BJ (cell line): ENCODE data around the gene BGN. TPM values are rescaled to one million over a fixed set of nuclear protein-coding genes. Genes with fewer than 3 reads are reported as not detected.
A peak's percentile ranks its signal among the peaks of the same experiment; 100 is the strongest.

Source experiments
- CTCF ChIA-PET: fragments of 350-600 bp; formaldehyde crosslinking; extraction: SDS; loops from one replicate; lab custom pipeline; 2021; ENCODE audit warnings: antibody characterized with exemption, inconsistent platforms; lab: Yijun Ruan, JAX
- POLR2A ChIA-PET: fragments of 300-600 bp; sonication (Branson Sonifier 250); formaldehyde crosslinking; extraction: SDS; loops from one replicate; lab custom pipeline; 2021; ENCODE audit warnings: antibody characterized with exemption; lab: Charles Lee
- DNase-seq: peaks from one replicate; pipeline ENCODE4 v3.0.0-alpha.2; 2011; ENCODE audit warnings: low read depth
- H3K27me3 ChIP-seq: 2 replicates; pipeline ENCODE4 v1.6.0; 2011; ENCODE audit warnings: low read length; ENCODE audit not compliant: control insufficient read depth, insufficient read depth
- H3K36me3 ChIP-seq: 2 replicates; pipeline ENCODE4 v1.5.1; 2011; ENCODE audit warnings: low read length; ENCODE audit not compliant: control insufficient read depth, insufficient read depth
- H3K4me3 ChIP-seq: 2 replicates; pipeline ENCODE4 v1.5.1; 2011; ENCODE audit warnings: low read depth, mild to moderate bottlenecking, control low read depth, low read length
- CTCF ChIP-seq: IDR thresholded peaks from 2 replicates; pipeline ENCODE4 v1.5.1; 2011; ENCODE audit warnings: low read depth, mild to moderate bottlenecking, control low read depth, inconsistent platforms, low read length, moderate library complexity; ENCODE audit not compliant: insufficient read depth
- polyA plus RNA-seq: library from polyadenylated mRNA; depleted of rRNA; stranded (reverse); fragments of >200 nt; gene quantifications from 2 replicates; pipeline ENCODE4 v1.2.3, GENCODE V29; 2011

The BGN gene
- polyA plus RNA-seq, 1 experiment: 487 TPM

- DNase-seq: no peak
- Histone ChIP-seq H3K4me3 (no peak overlapping the region), H3K36me3 (peaks cover 5% of the 10 kb centered on the region), H3K27me3 (no peaks in the 10 kb centered on the region)
- POLR2A ChIA-PET: no interaction called here
- TF ChIP-seq CTCF: peak; percentile 70
- CTCF ChIA-PET: interaction anchor here (0.7 to 3.0 kb wide), 13 partner anchors 9 to 128 kb away, joined by 3 to 19 read pairs (median 4); partner anchors contain the start of genes HAUS7 and ZNF275
Measured at GRCh38 chrX:153460826-153461225, 34.0 kb upstream of the BGN start.

GRCh38 chrX:153462291-153462690 is 32.5 kb upstream of the BGN start:
- ChIA-PET CTCF (interaction anchor here (1.4 to 3.0 kb wide), 2 partner anchors 9 to 10 kb away, joined by 5 to 9 read pairs; partner anchors contain the start of gene HAUS7), POLR2A (no interaction called here)
- TF ChIP-seq CTCF: no peak
- no peak for DNase-seq
- Histone ChIP-seq H3K36me3 (peaks cover 3% of the 10 kb centered on the region), H3K27me3 (no peaks in the 10 kb centered on the region), H3K4me3 (no peak overlapping the region)

GRCh38 chrX:153463031-153463430 is 31.7 kb upstream of the BGN start:
- TF ChIP-seq CTCF: no peak
- no peak overlapping the region for H3K4me3 ChIP-seq
- CTCF ChIA-PET: interaction anchor here (0.7 kb wide), 1 partner anchor 26 kb away, joined by 3 read pairs; no protein-coding TSS in a partner anchor
- no peak for DNase-seq
- no peaks in the 10 kb centered on the region for H3K27me3 ChIP-seq
- POLR2A ChIA-PET: no interaction called here
- H3K36me3 ChIP-seq: peaks cover 3% of the 10 kb centered on the region

- H3K4me3 ChIP-seq: no peak overlapping the region
- no peak for TF ChIP-seq CTCF
- H3K27me3 ChIP-seq: no peaks in the 10 kb centered on the region
- DNase-seq: no peak
- ChIA-PET CTCF (no interaction called here), POLR2A (no interaction called here)
- H3K36me3 ChIP-seq: peaks cover 3% of the 10 kb centered on the region
Measured at GRCh38 chrX:153463556-153463955, 31.2 kb upstream of the BGN start.

GRCh38 chrX:153464116-153464515 is 30.7 kb upstream of the BGN start:
- CTCF ChIA-PET: interaction anchor here (0.6 kb wide), 1 partner anchor 427 kb away, joined by 3 read pairs; no protein-coding TSS in a partner anchor
- DNase-seq: no peak
- Histone ChIP-seq H3K36me3 (peaks cover 3% of the 10 kb centered on the region), H3K27me3 (no peaks in the 10 kb centered on the region), H3K4me3 (no peak overlapping the region)
- POLR2A ChIA-PET: no interaction called here
- TF ChIP-seq CTCF: no peak
